G401 (cell line): ENCODE data around the gene PYGO2. TPM values are rescaled to one million over a fixed set of nuclear protein-coding genes. Genes with fewer than 3 reads are reported as not detected.
"Not testable (repeated sequence)": the region's sequence is repeated elsewhere in the genome, so short reads cannot be mapped to it uniquely, and the experiment has no call there.

Source experiments
- DNase-seq: peaks from one replicate; pipeline ENCODE4 v3.0.0-alpha.2; 2015; ENCODE audit warnings: low spot score
- in situ Hi-C: cut with HindIII; loops from 2 replicates; pipeline ENCODE4 v1.10.0; 2016; ENCODE audit warnings: low sequenced_read_pairs, mixed read lengths
- total RNA-seq: library from RNA; depleted of rRNA; stranded (reverse); fragments of >200 nt; shearing (Covaris generic); gene quantifications from 2 replicates; pipeline ENCODE4 v1.2.3, GENCODE V29; 2014

PYGO2 gene
- total RNA-seq, 1 experiment from 2014 or later: 24.2 TPM

- in situ Hi-C loops: no loop called here
- no peak for DNase-seq
Observed at GRCh38 chr1:154983776-154984466, 22.3 kb upstream of the PYGO2 start.

GRCh38 chr1:154982897-154983648 lies 21.5 kb upstream of the PYGO2 start, which contains the start of gene FLAD1:
Gene FLAD1 (plus strand): TSS chr1:154983344. CDS start chr1:154983695, 351 bp downstream.
- in situ Hi-C loops: no loop called here
- peak; percentile 99 for DNase-seq

GRCh38 chr1:154982341-154982740 lies 20.8 kb upstream of the PYGO2 start:
- in situ Hi-C loops: no loop called here

GRCh38 chr1:154978360-154978759 lies 16.8 kb upstream of the PYGO2 start:
- no peak for DNase-seq
- in situ Hi-C loops: no loop called here

More at GRCh38 chr1:154982341-154982740, 20.8 kb upstream of the PYGO2 start:
- no peak for DNase-seq

- DNase-seq, in situ Hi-C loops: not testable (repeated sequence)
Observed at GRCh38 chr1:154977762-154978161, 16.2 kb upstream of the PYGO2 start.

GRCh38 chr1:154975409-154976059 lies 14.0 kb upstream of the PYGO2 start:
- in situ Hi-C loops: no loop called here
- DNase-seq: no peak

GRCh38 chr1:154974808-154975408 lies 13.3 kb upstream of the PYGO2 start:
- peak; percentile 93 for DNase-seq
- in situ Hi-C loops: no loop called here

GRCh38 chr1:154974102-154974807 lies 12.7 kb upstream of the PYGO2 start, which contains the start of gene CKS1B:
Gene CKS1B (plus strand): TSS chr1:154974681. CDS start chr1:154974746, 65 bp downstream.
- DNase-seq: peak; percentile 100
- in situ Hi-C loops: no loop called here

GRCh38 chr1:154973344-154974101 lies 11.9 kb upstream of the PYGO2 start:
- peak; percentile 90 for DNase-seq
- in situ Hi-C loops: no loop called here

- peak; percentile 72 for DNase-seq
- in situ Hi-C loops: no loop called here
Observed at GRCh38 chr1:154972517-154973343, 11.1 kb upstream of the PYGO2 start.

- DNase-seq: no peak
- in situ Hi-C loops: no loop called here
Observed at GRCh38 chr1:154972213-154972516, 10.6 kb upstream of the PYGO2 start.

- peak; percentile 60 for DNase-seq
- in situ Hi-C loops: no loop called here
Observed at GRCh38 chr1:154971341-154971998, 9.9 kb upstream of the PYGO2 start.

GRCh38 chr1:154970631-154971340 lies 9.2 kb upstream of the PYGO2 start, which contains the start of gene SHC1:
Gene SHC1 (minus strand): TSS chr1:154970747. CDS start chr1:154970526, 221 bp downstream.
- DNase-seq: peak; percentile 99
- in situ Hi-C loops: no loop called here

GRCh38 chr1:154969860-154970452 lies 8.4 kb upstream of the PYGO2 start:
- no peak for DNase-seq
- in situ Hi-C loops: no loop called here

- in situ Hi-C loops: no loop called here
- DNase-seq: no peak
Observed at GRCh38 chr1:154969246-154969645, 7.7 kb upstream of the PYGO2 start.

- DNase-seq: no peak
- in situ Hi-C loops: no loop called here
Observed at GRCh38 chr1:154968731-154969130, 7.1 kb upstream of the PYGO2 start.
